GM12872 (cell line): Measurements from ENCODE around the gene VPS45.

Source experiments
- CTCF ChIP-seq: IDR thresholded peaks from 3 replicates; pipeline ENCODE4 v1.5.1; 2011; ENCODE audit warnings: low read depth, mild to moderate bottlenecking, low read length, moderate library complexity; ENCODE audit not compliant: insufficient read depth

VPS45 gene

GRCh38 chr1:150034336-150034735, 33.2 kb upstream of the VPS45 start:
- TF ChIP-seq CTCF = no peak

GRCh38 chr1:150049926-150050325, 17.6 kb upstream of the VPS45 start:
- no peak for TF ChIP-seq CTCF

- TF ChIP-seq CTCF = no peak
Observed at GRCh38 chr1:150051089-150051373, 16.5 kb upstream of the VPS45 start.

GRCh38 chr1:150053926-150054325, 13.7 kb upstream of the VPS45 start:
- no peak for TF ChIP-seq CTCF

- TF ChIP-seq CTCF = no peak
Observed at GRCh38 chr1:150056407-150056806, 11.2 kb upstream of the VPS45 start.

- no peak for TF ChIP-seq CTCF
Observed at GRCh38 chr1:150060260-150060659, 7.3 kb upstream of the VPS45 start.

GRCh38 chr1:150061632-150062101, 5.9 kb upstream of the VPS45 start:
- TF ChIP-seq CTCF = no peak

- no peak for TF ChIP-seq CTCF
Observed at GRCh38 chr1:150062113-150062512, 5.5 kb upstream of the VPS45 start.
